Upper lobe of left lung (tissue), 4 donors: ENCODE results near the gene SIK3.

Experiments used
- CTCF ChIP-seq, 6 experiments: fragments of 450-650 bp in 4 of 6; fragments of 200-600 bp in 2 of 6; sonication (generic) in 2 of 6; IDR thresholded peaks; one replicate each; pipeline ENCODE4 v1.5.1; 2016 to 2019; ENCODE audit warnings: antibody characterized with exemption in 6 of 6
- EP300 ChIP-seq, 4 donors: sonication (generic); formaldehyde crosslinking; IDR thresholded peaks; one replicate each; pipeline ENCODE4 v1.5.1; 2017; ENCODE audit warnings: antibody characterized with exemption in 4 of 4, control low read depth in 2 of 4
- POLR2A ChIP-seq, 4 donors: fragments of 450-650 bp; IDR thresholded peaks; one replicate each; pipeline ENCODE4 v1.5.1; 2016 to 2017; ENCODE audit warnings: antibody characterized with exemption in 4 of 4, mild to moderate bottlenecking in 2 of 4
- POLR2AphosphoS5 ChIP-seq, 2 donors: sonication (generic); formaldehyde crosslinking; IDR thresholded peaks; one replicate each; pipeline ENCODE4 v1.5.1; 2017; ENCODE audit warnings: antibody characterized with exemption in 2 of 2

- TF ChIP-seq POLR2A (IDR thresholded peaks at IDR 0.05) (no peak), CTCF (IDR thresholded peaks at IDR 0.05) (no peak), POLR2AphosphoS5 (IDR thresholded peaks at IDR 0.05) (no peak), EP300 (IDR thresholded peaks at IDR 0.05) (no peak)
These were observed 245.8 kb downstream of the SIK3 start for GRCh38 chr11:116852261-116853031.
